SK-N-SH treated with all-trans-retinoic acid at 6 μM for 48 hours (cell line): ENCODE data around the gene PPP1CA.

Source experiments
- PATZ1 ChIP-seq: fragments of 250-450 bp; sonication (Bioruptor Pico); IDR thresholded peaks from 2 replicates; pipeline ENCODE4 v1.8.0; 2020; ENCODE audit warnings: mild to moderate bottlenecking, moderate library complexity, borderline replicate concordance
- TF ChIP-seq, protein P1 (sequence below): fragments of 250-450 bp; sonication (Bioruptor Pico); IDR thresholded peaks from 2 replicates; pipeline ENCODE4 v1.5.1; 2020; ENCODE audit warnings: low read depth, mild to moderate bottlenecking, moderate library complexity
- TF ChIP-seq, protein P2 (sequence below): fragments of 250-450 bp; sonication (Bioruptor Pico); IDR thresholded peaks from 2 replicates; pipeline ENCODE4 v1.8.0; 2021; ENCODE audit warnings: low read depth, mild to moderate bottlenecking, moderate library complexity, borderline replicate concordance

DNA sequence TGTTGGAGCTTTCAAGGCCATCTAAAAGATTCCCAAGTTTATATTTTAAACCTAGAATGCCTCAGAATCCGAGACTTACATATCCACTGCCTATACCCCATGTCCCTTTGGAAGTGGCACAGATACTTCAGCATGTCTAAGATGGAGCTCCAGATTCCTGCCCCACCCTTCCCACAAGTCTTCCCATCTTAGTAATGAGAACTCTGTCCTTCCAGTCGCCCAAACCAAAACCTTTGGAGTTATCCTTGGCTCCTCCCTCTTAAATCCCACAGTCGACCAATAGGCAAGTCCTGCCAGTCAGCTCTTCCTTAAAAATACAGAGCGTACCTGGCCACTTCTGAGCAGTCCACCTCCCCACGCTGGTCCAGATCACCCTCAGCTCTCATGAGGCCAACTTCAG is 52.6 kb downstream of the PPP1CA start:
- TF ChIP-seq, protein P1, sequence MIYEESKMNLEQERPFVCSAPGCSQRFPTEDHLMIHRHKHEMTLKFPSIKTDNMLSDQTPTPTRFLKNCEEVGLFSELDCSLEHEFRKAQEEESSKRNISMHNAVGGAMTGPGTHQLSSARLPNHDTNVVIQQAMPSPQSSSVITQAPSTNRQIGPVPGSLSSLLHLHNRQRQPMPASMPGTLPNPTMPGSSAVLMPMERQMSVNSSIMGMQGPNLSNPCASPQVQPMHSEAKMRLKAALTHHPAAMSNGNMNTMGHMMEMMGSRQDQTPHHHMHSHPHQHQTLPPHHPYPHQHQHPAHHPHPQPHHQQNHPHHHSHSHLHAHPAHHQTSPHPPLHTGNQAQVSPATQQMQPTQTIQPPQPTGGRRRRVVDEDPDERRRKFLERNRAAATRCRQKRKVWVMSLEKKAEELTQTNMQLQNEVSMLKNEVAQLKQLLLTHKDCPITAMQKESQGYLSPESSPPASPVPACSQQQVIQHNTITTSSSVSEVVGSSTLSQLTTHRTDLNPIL (CRISPR knock-in tag) = no peak
- TF ChIP-seq, protein P2, sequence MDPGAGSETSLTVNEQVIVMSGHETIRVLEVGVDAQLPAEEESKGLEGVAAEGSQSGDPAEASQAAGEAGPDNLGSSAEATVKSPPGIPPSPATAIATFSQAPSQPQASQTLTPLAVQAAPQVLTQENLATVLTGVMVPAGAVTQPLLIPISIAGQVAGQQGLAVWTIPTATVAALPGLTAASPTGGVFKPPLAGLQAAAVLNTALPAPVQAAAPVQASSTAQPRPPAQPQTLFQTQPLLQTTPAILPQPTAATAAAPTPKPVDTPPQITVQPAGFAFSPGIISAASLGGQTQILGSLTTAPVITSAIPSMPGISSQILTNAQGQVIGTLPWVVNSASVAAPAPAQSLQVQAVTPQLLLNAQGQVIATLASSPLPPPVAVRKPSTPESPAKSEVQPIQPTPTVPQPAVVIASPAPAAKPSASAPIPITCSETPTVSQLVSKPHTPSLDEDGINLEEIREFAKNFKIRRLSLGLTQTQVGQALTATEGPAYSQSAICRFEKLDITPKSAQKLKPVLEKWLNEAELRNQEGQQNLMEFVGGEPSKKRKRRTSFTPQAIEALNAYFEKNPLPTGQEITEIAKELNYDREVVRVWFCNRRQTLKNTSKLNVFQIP (CRISPR knock-in tag) = no peak
- no peak for TF ChIP-seq PATZ1 (CRISPR knock-in tag)
